NCI-H1092 treated with DMSO at 0.1 percent for 48 hours (cell line): ENCODE measurements around the gene RAMAC.
A peak's percentile ranks its signal among the peaks of the same experiment; 100 is the strongest.
"Not testable (repeated sequence)": the region's sequence is repeated elsewhere in the genome, so short reads cannot be mapped to it uniquely, and the experiment has no call there.

ENCODE experiments used
- DNase-seq: peaks from one replicate; lab custom pipeline; 2025; lab: John Stamatoyannopoulos, UW

The RAMAC gene

DNA sequence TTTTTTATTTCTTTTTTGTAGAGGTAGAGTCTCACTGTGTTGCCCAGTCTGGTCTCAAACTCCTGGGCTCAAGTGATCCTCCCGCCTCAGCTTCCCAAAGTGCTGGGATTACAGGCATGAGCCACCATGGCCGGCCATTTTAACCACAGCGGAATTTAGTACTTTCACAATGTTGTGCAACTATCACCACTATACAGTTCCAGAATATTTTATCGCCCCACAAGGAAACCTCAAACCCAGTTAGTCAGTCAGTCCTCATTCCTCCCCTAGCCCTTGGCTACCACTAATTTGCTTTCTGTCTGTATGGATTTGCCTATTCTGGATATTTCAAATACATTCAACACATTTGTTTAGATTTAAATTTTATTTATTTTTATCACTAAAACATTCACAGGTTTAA, 17.9 kb upstream of the RAMAC start:
- DNase-seq, result no peak

DNA sequence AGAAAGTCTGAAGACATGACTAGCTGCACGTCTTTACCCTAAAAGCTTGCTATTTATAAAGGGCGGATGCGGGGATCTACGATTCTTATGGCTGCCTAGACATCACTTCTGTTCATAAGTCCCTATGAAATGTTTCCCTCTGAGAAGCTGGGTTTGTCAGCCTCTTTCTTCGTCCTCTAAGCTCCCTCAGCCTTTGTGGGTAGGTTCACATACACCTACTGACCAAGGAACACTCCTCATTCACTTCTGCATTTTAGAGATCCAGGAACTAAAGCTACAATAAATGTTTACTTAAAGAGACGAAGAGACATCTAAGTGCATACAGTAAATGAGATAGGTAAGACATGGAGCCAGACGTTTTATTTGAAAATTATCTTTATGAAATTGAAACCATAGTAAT, 16.7 kb upstream of the RAMAC start:
- no peak for DNase-seq

DNA sequence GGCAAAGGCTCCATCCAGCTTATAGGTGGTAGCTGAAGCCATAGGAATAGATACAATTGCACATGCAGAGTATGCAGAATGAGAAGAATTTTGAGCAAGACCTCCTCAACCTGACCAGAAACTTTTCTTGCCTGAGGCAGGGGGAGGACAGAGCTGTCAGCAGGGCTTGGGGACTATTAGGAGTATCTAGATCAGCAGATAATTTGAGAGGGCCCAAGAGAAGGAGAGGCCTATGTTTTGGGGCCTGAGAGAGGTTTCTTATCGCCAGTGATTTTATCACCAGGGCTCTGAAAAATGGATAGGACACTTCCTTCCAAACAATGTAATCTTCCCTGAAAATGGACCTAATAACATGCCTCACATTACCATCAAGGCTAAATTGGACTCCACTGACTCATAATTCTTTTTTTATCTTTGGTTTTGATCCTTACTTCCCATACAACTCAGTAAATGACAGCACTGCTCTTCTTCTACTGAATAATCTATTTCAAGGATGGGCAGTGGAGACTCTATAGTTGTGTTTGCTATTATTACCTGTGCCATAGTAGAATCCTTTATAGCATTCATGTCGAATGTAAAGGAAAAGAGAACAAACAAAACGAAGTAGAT, 15.8 kb upstream of the RAMAC start:
- no peak for DNase-seq

DNA sequence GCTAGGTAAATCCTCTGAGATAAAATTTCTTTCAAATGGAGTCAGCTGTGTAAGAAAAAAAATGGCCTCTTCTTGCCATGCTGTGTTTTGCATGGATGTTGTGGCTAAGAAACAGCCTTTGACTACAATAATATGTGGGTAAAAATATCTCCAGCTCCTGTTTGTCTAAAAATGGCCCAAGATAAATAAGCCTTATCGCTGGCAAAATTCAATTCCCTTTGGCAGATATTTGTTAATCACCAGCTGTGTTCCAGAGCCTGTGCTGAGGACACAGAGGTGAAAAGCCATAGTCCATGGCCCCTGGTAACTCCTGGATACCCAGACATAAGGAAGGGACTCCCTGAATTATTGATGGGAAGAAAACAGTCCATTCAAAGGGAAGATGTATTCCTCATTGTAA, 15.3 kb upstream of the RAMAC start:
- DNase-seq, result no peak

DNA sequence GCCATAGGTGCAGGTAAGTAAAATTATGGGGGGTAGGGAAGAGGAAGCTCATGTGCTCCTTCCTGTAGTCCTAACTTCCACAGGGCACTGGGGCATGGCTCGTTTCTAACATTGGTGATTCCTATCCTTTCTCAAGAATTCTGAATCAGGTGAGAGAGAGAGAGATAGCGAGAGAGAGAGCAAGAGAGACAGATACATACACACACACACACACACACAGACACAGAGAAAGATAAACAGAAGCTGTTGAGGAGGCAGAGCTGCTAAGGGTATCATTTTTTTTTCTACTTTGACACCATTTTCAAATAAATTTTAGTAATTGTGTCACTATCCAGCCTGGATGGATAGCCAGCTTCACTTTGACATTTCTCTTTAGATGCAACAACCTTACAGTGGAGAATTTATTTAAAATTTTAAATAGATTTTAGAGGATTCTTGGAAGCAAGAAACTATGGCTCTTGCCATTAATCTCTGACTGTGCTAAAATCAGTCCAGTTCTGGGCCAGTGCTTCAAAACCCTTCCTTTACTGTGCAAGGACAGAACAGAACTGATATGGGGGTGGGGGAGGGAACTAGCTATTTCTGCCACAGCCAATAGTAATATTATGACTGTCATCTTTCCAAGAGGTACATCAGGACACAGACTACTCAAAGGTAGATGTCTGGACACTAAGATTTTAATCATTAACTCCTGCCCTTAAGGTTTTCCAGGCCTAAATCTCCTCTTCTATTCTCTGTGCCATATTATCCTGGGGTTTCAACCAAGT, 14.6 kb upstream of the RAMAC start:
- no peak for DNase-seq

DNA sequence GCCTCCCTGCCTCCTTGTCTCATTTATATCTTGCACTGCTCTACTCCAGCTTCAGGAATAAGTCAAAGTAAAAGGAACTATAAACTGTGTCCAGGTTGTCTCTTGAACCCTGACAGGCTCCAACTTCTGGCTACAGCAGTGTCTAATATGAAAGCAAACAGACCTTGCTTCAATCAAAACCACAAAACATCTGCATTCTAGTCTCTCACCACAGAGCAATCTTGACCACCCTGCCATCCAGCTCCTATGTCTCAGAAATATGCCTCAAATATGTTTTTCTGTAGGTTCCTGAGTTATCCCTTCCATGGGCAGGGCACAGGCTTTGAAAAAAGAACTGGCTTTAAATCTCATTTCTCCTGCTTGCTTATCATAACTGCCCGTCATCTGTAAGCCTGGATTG, 13.0 kb upstream of the RAMAC start:
- DNase-seq, result no peak

DNA sequence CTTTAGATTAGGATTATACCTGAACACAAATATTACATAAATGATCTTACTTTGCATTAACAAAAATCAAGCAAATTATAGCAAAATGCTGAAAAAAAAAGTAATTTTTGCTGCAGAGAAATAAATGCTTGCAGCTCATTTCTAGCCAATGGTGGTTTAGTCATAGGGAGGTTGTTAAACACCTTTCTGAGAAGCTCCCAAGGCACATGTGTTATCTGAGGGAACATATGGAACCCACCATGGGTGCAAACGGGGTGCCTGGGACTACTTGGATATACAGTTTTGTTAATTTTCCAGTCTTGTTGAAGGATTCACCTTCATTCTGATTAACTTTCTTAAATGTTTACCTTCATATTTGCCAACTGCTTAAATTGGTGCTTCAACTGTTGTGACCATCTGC, 8.9 kb upstream of the RAMAC start:
- DNase-seq, result no peak

DNA sequence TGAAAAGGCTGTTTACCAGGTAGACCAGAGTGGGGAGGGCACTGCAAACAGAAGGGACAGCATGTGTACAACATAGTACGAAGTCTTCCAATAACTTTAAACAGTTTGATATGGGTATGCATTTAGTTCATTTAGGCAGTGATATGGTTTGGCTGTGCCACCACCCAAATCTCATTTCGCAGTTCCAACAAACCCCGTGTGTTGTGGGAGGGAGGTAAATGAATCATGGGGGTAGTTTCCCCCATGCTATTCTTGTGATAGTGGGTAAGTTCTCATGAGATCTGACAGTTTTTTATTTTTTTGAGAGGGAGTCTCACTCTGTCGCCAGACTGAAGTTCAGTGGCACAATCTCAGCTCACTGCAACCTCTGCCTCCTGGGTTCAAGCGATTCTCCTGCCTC, 7.6 kb upstream of the RAMAC start:
- no peak for DNase-seq

DNA sequence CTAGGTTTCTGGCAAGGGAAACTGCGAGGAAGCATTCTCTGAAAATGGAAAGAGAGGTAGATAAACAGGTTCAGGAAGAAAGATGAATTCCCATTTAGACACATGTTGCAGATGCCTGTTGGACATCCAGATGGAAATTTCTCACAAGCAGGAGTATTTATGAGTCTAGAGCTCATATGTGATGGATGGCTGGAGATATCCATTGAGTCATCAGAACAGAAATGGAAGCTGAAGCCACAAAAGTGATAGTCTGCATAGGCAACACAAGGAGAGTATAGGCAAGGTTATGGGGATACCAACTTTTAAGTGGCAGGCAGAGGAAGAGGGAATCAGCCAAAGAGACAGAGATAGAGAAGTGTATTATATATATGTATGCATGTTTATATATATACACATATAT, 6.3 kb upstream of the RAMAC start:
- DNase-seq, result no peak

DNA sequence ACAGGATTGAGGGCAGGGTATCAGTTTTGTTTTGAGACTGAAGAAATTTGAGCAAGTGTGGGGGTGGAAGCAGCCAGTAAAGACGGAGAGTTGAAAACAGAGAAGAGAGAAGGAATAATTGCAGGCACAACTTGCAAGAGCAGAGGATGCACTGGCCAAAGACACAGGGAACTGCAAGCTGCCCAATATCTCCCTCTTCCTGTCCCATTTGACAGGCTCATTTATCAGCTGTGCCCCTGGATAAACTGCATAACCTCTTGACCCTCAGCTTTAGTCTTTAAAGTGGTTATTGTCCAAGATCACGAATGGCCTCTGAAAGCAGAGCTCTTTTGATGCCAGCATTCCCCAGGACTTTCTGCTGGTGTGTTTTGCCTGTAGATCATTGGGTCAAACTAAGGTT, 5.0 kb upstream of the RAMAC start:
- DNase-seq, result no peak

DNA sequence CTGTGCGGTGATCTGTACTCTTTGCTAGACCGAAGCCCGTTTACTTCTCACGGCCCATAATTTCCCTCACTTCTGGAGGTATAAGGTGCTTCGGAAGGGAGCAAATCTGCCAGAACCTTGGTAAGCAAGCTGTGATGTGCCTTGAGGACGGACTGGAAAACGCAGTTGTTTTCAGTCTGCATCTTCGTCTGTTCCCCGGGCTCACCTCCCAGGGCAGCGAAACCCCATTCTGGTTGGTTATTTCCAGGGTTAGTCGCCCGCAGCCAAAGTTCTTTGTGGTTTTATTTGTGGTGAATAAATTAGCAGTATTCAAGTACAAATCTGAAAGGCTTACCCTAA, 401 bp downstream of the RAMAC start:
- peak; percentile 19 for DNase-seq

DNA sequence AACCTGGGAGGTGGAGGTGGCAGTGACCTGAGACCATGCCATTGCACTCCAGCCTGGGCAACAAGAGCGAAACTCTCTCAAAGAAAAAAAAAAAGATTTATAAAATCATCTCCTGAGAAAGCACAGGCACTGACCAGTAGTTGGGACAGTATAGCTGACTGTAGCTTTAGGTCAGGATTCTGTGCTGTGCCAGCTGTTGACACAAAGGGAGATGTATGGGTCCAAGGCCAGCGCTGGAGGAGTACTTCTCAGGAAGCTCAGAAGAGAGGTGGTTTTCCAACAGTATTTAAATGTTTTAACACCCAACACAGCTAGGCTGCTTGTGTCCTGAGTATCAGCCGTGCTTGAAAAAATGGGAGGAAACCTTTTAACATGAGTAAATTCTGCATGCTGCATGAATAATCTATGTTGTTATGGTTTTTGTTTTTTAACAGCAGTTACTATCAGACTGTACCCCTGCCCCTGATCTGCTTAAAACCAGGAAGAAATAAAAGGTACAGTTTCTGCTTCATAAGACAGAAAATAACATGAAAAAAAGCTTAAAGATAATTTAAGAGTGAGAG, 6.5 kb downstream of the RAMAC start:
- DNase-seq, result no peak

DNA sequence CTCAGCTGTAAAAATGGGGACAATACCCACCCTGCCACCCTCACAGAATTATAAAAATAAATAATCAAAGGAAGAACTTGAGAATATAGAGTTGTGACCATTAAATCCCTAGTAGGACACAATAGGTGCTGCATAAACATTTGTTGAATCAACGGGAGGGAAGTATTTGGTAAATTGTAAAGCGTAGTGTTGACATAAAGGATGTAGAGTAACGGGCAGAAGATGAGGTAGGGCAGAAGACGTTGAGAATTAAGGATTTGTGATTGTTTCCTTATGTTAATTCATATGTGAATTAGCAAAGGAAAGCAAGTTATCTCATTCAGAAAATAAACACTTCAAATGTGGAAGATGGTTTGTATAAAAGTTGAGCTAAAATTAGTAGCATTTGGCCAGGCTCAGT, 7.1 kb downstream of the RAMAC start:
- DNase-seq, result no peak

DNA sequence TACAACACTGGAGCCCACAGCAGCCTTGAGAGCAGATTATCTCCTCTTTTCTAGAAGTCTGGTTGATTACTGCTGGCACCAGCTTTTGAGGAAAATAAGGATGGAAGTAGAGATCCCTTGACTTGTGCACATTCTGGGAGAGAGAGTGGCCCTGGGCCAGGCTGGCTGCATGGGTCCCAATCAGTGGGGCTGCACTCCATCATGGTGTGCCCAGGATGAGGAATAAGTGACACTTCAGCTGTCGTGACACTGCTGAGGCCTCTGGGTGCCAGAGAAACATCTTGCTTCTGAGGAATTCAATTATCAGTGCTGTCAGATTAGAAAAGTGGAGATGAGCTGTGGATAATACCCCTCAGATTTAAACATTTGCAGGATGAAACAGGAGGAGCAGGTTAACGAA, 9.1 kb downstream of the RAMAC start:
- DNase-seq, result no peak

DNA sequence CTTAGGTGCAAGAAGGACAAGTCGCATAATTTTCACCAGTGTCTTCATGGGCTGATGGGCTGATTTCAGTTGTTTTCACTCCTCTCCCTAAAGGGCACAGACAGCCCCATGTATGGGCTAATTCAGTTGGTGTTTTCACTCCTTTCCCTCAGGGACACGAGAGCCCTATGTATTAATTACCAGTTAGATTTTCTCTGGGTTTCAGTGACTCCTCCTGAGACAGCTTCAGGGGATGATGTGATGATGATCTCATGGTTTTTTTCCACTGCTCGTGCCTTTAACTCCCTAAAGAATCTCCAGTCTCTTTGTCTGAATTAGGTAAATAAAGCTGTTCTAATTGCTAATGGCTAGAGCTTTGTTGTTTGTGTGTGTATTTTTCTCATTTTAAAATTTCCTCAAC, 9.9 kb downstream of the RAMAC start:
- DNase-seq, result no peak

DNA sequence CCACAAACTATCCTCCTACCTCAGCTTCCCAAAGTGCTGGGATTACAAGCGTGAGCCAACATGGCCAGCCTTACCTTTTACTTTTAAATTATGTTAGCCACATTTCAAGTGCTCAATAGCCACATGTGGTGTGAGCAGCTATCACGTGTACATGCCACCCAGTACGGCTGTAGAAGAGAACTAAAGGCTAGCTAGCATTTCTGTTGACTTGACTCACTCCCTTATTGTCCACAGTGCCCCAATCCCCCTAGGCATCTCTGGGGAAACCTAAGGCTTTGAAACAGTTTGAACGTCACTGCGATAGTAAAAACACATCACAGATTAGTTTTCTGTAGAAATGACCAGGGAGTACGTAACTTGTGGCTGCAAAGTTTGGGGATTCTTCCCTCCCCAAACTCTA, 13.4 kb downstream of the RAMAC start:
- no peak for DNase-seq

DNA sequence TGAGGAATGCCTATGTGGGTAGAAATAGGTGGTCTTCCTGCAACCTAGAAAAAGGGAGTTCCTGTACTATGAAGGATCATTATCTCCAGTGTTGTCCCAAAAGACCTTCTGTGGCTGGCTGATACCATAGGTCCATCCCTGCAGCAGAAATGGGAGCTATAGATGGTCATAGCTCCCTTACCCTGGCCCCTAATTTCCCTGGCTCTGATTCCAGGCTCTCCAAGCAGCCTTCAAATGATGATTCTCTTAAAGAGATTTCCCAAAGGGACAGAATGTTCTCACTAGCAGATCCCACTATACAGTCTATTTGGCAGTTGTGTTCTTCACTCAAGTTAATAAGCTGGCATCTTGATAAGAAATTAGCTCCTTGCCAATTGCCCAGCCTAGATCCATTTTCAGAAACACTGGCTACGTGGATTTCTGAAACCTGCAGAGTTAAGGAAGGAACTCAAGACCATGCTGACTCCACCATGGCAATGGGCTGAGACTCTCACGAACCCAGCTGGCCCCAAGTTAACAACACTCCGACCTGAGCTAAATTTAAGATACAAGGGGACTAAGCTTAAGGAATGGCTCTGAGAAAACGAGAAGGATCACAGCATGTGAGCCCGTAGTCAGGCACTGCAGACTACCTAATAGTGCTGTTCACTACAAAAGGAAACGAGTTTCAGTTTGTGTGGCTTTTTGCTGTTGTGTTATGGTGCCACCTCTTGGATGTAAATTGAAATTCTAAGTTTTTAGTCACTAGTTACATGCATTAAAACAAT, 14.1 kb downstream of the RAMAC start:
- DNase-seq, result peak; percentile 37

DNA sequence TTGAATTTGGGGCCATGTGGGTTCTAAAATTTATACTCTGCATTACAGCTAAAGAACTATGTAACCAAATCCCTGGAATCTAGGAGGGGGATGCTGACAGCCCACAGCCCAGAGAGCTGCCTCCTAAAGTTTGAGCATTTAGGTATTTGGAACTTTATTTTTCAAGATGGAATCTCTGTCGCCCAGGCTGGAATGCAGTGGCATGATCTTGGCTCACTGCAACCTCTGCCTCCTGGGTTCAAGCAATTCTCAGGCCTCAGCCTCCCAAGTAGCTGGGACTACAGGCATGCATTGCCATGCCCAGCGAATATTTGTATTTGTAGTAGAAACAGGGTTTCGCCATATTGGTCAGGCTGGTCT, 14.6 kb downstream of the RAMAC start:
- DNase-seq, result not testable (repeated sequence)

DNA sequence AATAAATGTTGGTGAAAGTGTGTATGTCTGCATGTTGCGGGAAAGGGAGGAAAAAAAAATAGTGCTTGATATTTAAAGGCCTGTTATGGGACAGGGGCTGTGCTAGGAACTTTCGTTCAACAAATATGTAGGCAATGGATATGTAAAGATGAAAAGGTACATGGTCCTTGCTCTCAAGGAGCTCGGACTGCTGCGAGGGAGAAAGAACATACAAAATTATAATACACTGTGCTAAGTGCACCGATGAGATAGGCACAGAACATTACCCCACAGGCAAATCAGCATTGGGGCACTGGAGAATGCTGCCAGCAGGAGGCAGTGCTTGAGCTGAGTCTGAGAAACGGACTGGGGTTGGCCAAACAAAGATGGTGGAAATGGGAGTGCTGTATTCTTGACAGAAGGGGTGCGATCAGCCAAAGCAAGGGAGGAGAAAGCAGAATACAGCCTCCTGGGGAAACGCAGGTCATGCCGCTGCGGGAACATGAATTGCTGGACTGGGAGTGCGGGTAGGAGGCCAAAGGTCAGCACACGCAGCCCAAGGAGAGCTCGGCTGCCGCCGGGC, 24.8 kb downstream of the RAMAC start:
- DNase-seq, result peak; percentile 46

DNA sequence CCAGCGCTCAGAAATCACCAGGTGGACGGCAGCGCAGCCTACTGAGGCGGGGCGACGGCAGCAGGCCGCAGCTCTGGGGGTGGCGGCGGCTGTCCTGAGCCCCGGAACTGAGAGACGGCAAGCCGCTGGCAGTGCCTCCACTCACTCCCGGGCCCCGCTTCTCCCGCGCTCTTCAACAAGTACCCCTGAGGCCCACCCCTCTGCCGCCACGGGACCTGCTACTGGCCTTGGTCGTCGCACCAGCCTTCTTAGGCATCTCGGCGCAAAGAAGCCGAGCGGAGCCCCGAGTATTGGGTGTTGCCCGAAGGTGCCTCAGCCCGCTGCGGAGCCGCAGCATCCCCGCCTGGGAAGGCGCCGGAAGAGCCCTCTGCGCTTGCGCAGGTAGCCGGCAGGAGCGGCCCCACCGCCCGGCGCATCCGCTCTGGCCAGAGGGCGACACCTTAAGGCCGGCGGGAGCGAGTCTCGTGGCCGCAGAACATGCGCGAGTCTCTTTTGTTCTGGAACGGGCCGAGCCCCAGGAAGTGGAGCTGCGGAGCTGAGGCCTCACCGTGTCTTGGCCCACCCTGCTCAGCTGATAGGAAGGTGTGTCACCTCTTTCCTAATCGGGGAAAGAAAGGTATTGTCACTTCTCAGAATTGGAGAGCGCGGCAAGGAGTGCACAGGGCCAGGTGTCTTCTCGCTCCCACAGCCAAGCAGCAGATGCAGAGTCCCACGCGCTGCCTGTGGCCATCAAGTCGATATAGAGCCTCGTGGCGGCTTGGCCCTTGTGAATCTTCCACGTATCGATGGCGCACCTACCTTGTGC, 25.5 kb downstream of the RAMAC start, which contains the start of gene C15orf40:
Gene C15orf40 (minus strand): TSS at position 369 of the 805 bp plus-strand sequence. CDS start 32 bp downstream, at position 337.
- DNase-seq, result peak; percentile 85

DNA sequence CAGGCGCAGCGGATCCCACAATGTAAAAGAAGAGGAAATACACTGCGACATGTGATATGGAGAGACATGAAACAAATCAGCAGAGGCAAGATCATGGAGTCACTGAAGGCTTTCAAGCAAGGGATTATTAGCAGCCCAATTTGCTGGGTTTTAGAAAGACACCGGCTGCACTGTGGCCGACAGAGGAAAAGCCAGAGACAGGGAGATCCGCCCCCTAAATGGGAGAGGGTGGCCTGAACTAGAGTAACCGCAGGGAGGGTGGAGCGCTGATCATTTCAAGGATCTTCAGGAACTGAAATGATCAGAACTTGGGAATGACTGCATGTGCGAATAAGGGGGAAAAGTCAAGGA, 26.0 kb downstream of the RAMAC start:
- peak; percentile 37 for DNase-seq

DNA sequence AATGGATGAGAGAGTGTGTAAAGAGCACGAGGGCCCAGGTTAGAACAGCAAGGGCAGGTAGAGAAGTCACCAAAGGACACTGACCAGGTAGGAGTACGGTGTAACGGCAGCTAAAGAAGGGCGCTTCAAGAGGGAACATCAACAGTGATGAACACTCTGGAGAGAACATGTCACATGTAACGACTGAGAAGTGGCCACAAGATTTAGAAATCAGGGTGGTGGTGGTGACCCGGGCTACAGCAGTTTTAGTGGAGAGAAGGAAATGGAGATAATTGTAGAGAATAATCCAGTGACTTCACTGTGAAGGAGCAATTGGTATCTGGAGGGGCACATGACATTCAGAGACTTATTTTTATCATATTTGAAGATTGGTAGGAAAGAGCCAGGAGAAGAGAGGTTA, 26.6 kb downstream of the RAMAC start:
- DNase-seq, result no peak
